Sigmoid colon (tissue), 4 donors: Measurements from ENCODE around the gene TNNC1.

Source experiments
- EP300 ChIP-seq, 4 donors: sonication (generic); formaldehyde crosslinking; IDR thresholded peaks; one replicate each; pipeline ENCODE4 v1.6.1; 2017; ENCODE audit warnings: antibody characterized with exemption in 4 of 4
- POLR2A ChIP-seq, 2 donors: fragments of 450-650 bp; IDR thresholded peaks; one replicate each; pipeline ENCODE4 v1.6.1; 2016; ENCODE audit warnings: antibody characterized with exemption in 2 of 2, mild to moderate bottlenecking in 2 of 2, moderate library complexity in 2 of 2
- POLR2AphosphoS5 ChIP-seq, 4 donors: sonication (generic); formaldehyde crosslinking; IDR thresholded peaks; one replicate each; pipeline ENCODE4 v1.6.1; 2017; ENCODE audit warnings: antibody characterized with exemption in 4 of 4
- TF ChIP-seq, protein P1 (sequence below), 4 experiments: fragments of 450-650 bp in 3 of 4; fragments of 200-600 bp in 1 of 4; IDR thresholded peaks; one replicate each; pipeline ENCODE4 v1.5.1; 2016 to 2019; ENCODE audit warnings: antibody characterized with exemption in 4 of 4, mild to moderate bottlenecking in 3 of 4, moderate library complexity in 2 of 4

DNA sequence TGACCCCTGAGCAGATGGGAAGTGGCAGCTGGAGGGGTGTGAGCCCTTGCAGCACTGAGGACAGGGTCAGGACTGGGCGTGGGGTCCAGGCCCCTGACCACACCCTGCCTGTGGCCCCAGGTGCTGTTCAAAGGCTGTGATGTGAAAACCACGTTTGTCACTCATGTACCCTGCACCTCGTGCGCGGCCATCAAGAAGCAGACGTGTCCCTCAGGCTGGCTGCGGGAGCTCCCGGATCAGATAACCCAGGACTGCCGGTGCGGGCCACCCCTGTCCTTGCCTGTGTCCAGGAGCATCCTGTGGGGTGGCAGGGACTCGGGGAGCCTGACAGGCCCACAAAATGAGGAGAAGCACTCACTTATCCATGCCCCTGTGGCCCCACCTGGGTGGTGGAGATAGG lies 47.2 kb upstream of the TNNC1 start:
- TF ChIP-seq, protein P1, sequence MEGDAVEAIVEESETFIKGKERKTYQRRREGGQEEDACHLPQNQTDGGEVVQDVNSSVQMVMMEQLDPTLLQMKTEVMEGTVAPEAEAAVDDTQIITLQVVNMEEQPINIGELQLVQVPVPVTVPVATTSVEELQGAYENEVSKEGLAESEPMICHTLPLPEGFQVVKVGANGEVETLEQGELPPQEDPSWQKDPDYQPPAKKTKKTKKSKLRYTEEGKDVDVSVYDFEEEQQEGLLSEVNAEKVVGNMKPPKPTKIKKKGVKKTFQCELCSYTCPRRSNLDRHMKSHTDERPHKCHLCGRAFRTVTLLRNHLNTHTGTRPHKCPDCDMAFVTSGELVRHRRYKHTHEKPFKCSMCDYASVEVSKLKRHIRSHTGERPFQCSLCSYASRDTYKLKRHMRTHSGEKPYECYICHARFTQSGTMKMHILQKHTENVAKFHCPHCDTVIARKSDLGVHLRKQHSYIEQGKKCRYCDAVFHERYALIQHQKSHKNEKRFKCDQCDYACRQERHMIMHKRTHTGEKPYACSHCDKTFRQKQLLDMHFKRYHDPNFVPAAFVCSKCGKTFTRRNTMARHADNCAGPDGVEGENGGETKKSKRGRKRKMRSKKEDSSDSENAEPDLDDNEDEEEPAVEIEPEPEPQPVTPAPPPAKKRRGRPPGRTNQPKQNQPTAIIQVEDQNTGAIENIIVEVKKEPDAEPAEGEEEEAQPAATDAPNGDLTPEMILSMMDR (IDR thresholded peaks at IDR 0.05): no peak
- TF ChIP-seq POLR2A (IDR thresholded peaks at IDR 0.05) (no peak), POLR2AphosphoS5 (IDR thresholded peaks at IDR 0.05) (no peak), EP300 (IDR thresholded peaks at IDR 0.05) (no peak)
